HEK293 (cell line): ENCODE measurements around the gene KLHL10.

Experiments
- CTCF ChIA-PET: fragments of 350-600 bp; formaldehyde crosslinking; extraction: SDS; loops from one replicate; lab custom pipeline; 2021; ENCODE audit warnings: antibody characterized with exemption; lab: Yijun Ruan, JAX
- POLR2A ChIA-PET: fragments of 300-600 bp; formaldehyde crosslinking; extraction: SDS; loops from one replicate; lab custom pipeline; 2020; ENCODE audit warnings: antibody characterized with exemption, inconsistent platforms; lab: Yijun Ruan, JAX
- H3K27ac ChIP-seq: fragments of 200-500 bp; sonication (Bioruptor generic); 2 replicates; pipeline ENCODE4 v1.5.1; 2014; ENCODE audit warnings: low read depth, low read length, control low read depth, inconsistent platforms; ENCODE audit errors: extremely low read depth
- H3K36me3 ChIP-seq, 2 experiments: fragments of 200-500 bp in 1 of 2; sonication (Bioruptor generic) in 1 of 2; 1 replicate in 1 of 2; 2 replicates in 1 of 2; pipeline ENCODE4 v1.5.1; 2014 to 2017; ENCODE audit warnings: inconsistent platforms in 2 of 2, low read length in 2 of 2; ENCODE audit not compliant: control insufficient read depth in 2 of 2, insufficient read depth in 1 of 2
- H3K4me1 ChIP-seq: fragments of 200-500 bp; sonication (Bioruptor generic); 2 replicates; pipeline ENCODE4 v1.5.1; 2014; ENCODE audit warnings: mild to moderate bottlenecking, low read length, inconsistent platforms; ENCODE audit not compliant: control insufficient read depth, insufficient read depth
- H3K4me3 ChIP-seq: 2 replicates; pipeline ENCODE4 v1.5.1; 2011; ENCODE audit warnings: low read depth, mild to moderate bottlenecking, control low read depth, low read length, moderate library complexity
- H3K9me3 ChIP-seq: fragments of 200-500 bp; sonication (Bioruptor generic); 2 replicates; pipeline ENCODE4 v1.5.1; 2014; ENCODE audit warnings: low read depth, low read length, inconsistent platforms; ENCODE audit not compliant: control insufficient read depth, insufficient read depth
- BCL11B ChIP-seq: fragments of 450-650 bp; formaldehyde crosslinking; IDR thresholded peaks from 2 replicates; pipeline ENCODE4 v1.5.1; 2016; ENCODE audit warnings: low read depth, missing biosample characterization, missing genetic modification characterization
- KLF10 ChIP-seq: fragments of 450-650 bp; IDR thresholded peaks from 2 replicates; pipeline ENCODE4 v1.5.1; 2018; ENCODE audit warnings: missing biosample characterization, mild to moderate bottlenecking, missing genetic modification characterization
- KLF9 ChIP-seq: fragments of 450-650 bp; formaldehyde crosslinking; IDR thresholded peaks from 2 replicates; pipeline ENCODE4 v1.5.1; 2016; ENCODE audit warnings: missing biosample characterization, missing genetic modification characterization, low read depth
- MEIS1 ChIP-seq: sonication (generic); formaldehyde crosslinking; IDR thresholded peaks from 2 replicates; pipeline ENCODE4 v1.8.1; 2022; ENCODE audit warnings: missing genetic modification reagents, mild to moderate bottlenecking, borderline replicate concordance
- SETDB1 ChIP-seq: IDR thresholded peaks from one replicate; pipeline ENCODE4 v1.6.1; 2017; ENCODE audit warnings: mild to moderate bottlenecking, low read length, moderate library complexity, mixed read lengths; ENCODE audit not compliant: insufficient read length
- SP7 ChIP-seq: fragments of 450-650 bp; formaldehyde crosslinking; IDR thresholded peaks from 2 replicates; pipeline ENCODE4 v1.5.1; 2016; ENCODE audit warnings: missing biosample characterization, missing genetic modification characterization
- ZFP41 ChIP-seq: fragments of 450-650 bp; formaldehyde crosslinking; IDR thresholded peaks from 2 replicates; pipeline ENCODE4 v1.5.1; 2016; ENCODE audit warnings: missing biosample characterization, missing genetic modification characterization, borderline replicate concordance
- ZIC2 ChIP-seq: fragments of 450-650 bp; formaldehyde crosslinking; IDR thresholded peaks from 2 replicates; pipeline ENCODE4 v1.5.1; 2016; ENCODE audit warnings: missing biosample characterization, missing genetic modification characterization
- ZNF138 ChIP-seq: fragments of 450-650 bp; formaldehyde crosslinking; IDR thresholded peaks from 2 replicates; pipeline ENCODE4 v1.5.1; 2016; ENCODE audit warnings: missing biosample characterization, missing genetic modification characterization, borderline replicate concordance
- ZNF184 ChIP-seq: fragments of 450-650 bp; IDR thresholded peaks from 2 replicates; pipeline ENCODE4 v1.5.1; 2018; ENCODE audit warnings: missing biosample characterization, mild to moderate bottlenecking, missing genetic modification characterization
- ZNF19 ChIP-seq: fragments of 450-650 bp; formaldehyde crosslinking; IDR thresholded peaks from 2 replicates; pipeline ENCODE4; 2016; ENCODE audit warnings: missing biosample characterization, missing genetic modification characterization, low read depth
- ZNF48 ChIP-seq: fragments of 450-650 bp; formaldehyde crosslinking; IDR thresholded peaks from 2 replicates; pipeline ENCODE4 v1.5.1; 2016; ENCODE audit warnings: missing biosample characterization, missing genetic modification characterization
- ZNF544 ChIP-seq: fragments of 450-650 bp; formaldehyde crosslinking; IDR thresholded peaks from 2 replicates; pipeline ENCODE4 v1.5.0; 2017; ENCODE audit warnings: missing biosample characterization, missing genetic modification characterization
- ZNF580 ChIP-seq: fragments of 450-650 bp; formaldehyde crosslinking; IDR thresholded peaks from 2 replicates; pipeline ENCODE4 v1.5.1; 2016; ENCODE audit warnings: missing biosample characterization, missing genetic modification characterization
- ZNF585B ChIP-seq: fragments of 450-650 bp; formaldehyde crosslinking; IDR thresholded peaks from 2 replicates; pipeline ENCODE4 v1.5.1; 2016; ENCODE audit warnings: missing biosample characterization, missing genetic modification characterization
- ZNF626 ChIP-seq: fragments of 450-650 bp; sonication (Bioruptor Pico); formaldehyde crosslinking; IDR thresholded peaks from 2 replicates; pipeline ENCODE4 v1.5.1; 2018; ENCODE audit warnings: missing biosample characterization, missing genetic modification characterization, inconsistent platforms
- ZNF658 ChIP-seq: fragments of 450-650 bp; formaldehyde crosslinking; IDR thresholded peaks from 2 replicates; pipeline ENCODE4; 2016; ENCODE audit warnings: missing biosample characterization, missing genetic modification characterization
- ZNF776 ChIP-seq: fragments of 450-650 bp; formaldehyde crosslinking; IDR thresholded peaks from 2 replicates; pipeline ENCODE4 v1.5.0; 2017; ENCODE audit warnings: missing biosample characterization, missing genetic modification characterization, borderline replicate concordance
- ZNF792 ChIP-seq: fragments of 450-650 bp; formaldehyde crosslinking; IDR thresholded peaks from 2 replicates; pipeline ENCODE4 v1.5.1; 2016; ENCODE audit warnings: missing biosample characterization, missing genetic modification characterization
- ZSCAN5A ChIP-seq: fragments of 450-650 bp; formaldehyde crosslinking; IDR thresholded peaks from 2 replicates; pipeline ENCODE4 v1.5.1; 2016; ENCODE audit warnings: missing biosample characterization, missing genetic modification characterization
- TF ChIP-seq, protein P1 (sequence below): fragments of 450-650 bp; formaldehyde crosslinking; IDR thresholded peaks from 2 replicates; pipeline ENCODE4 v1.5.1; 2016; ENCODE audit warnings: missing biosample characterization, missing genetic modification characterization
- TF ChIP-seq, protein P2 (sequence below): fragments of 450-650 bp; formaldehyde crosslinking; IDR thresholded peaks from 2 replicates; pipeline ENCODE4 v1.5.1; 2016; ENCODE audit warnings: missing biosample characterization, missing genetic modification characterization

KLHL10 gene

GRCh38 chr17:41871789-41872188 lies 34.2 kb downstream of the KLHL10 start:
- ChIA-PET POLR2A (no interaction called here), CTCF (interaction anchor here (0.5 kb wide), 1 partner anchor 60 kb away, joined by 3 read pairs; no protein-coding TSS in a partner anchor)
- H3K4me3 ChIP-seq = no peak overlapping the region
- no peaks in the 10 kb centered on the region for H3K9me3 ChIP-seq
- H3K36me3 ChIP-seq = peaks cover 40 to 78% of the 10 kb centered on the region in 2 experiments
- H3K4me1 ChIP-seq = no peaks in the 10 kb centered on the region
- H3K27ac ChIP-seq = no peak overlapping the region
- TF ChIP-seq ZNF544 (no peak), ZIC2 (peak; percentile 55), ZNF19 (tag by site-specific recombination) (no peak)

DNA sequence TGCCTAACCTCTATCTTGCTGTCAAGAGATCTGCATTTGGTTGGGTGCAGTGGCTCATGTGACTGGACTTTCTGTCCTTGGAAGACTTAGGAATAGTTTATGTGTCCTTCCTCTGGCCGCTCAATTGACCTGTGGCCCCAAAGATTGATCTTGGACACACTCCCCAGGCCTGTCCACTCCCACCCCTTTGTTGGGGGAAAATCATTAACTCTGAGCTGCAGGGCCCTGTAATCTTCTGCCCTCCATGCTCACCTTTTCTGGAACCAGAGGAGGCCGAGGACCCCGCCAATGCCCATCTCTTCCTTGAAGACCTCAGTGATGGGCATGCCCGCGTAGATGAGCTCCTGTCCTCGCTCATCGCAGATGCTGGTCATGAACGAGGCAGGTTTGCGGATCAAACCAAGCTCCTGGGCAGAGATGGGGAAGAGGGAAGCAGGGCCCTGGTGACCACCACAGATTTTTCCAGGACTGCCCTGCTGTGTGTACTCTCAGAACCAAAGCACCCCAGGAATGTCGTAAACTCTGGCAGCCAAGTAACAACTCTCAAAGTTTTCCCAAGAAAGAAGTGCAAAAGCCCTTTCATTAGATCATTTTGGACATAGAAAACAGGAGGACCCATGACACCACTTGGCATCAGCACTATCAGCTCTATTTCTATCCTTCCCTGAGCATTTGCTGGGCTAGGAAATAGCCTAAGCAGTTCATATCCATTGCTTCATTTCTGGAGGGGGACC lies 36.1 kb downstream of the KLHL10 start:
- CTCF ChIA-PET = no interaction called here
- Histone ChIP-seq H3K27ac (no peak overlapping the region), H3K9me3 (no peaks in the 10 kb centered on the region), H3K36me3 (peaks cover 41 to 83% of the 10 kb centered on the region in 2 experiments), H3K4me1 (no peaks in the 10 kb centered on the region), H3K4me3 (no peak overlapping the region)
- POLR2A ChIA-PET = interaction anchor here (0.6 to 2.7 kb wide), 2 partner anchors 9 to 106 kb away, joined by 3 to 15 read pairs; partner anchors contain the start of gene KLHL11
- TF ChIP-seq ZNF585B (no peak), ZNF792 (tag by site-specific recombination) (no peak), ZNF184 (tag by site-specific recombination) (no peak), KLF9 (no peak), SP7 (tag by site-specific recombination) (no peak), BCL11B (tag by site-specific recombination) (no peak), ZNF658 (tag by site-specific recombination) (no peak), ZNF626 (tag by site-specific recombination) (no peak), KLF10 (no peak), MEIS1 (no peak), SETDB1 (no peak), ZNF776 (no peak), ZNF48 (no peak), ZNF580 (tag by site-specific recombination) (no peak), ZSCAN5A (no peak), ZNF138 (no peak), ZFP41 (tag by site-specific recombination) (no peak)
- TF ChIP-seq, protein P1, sequence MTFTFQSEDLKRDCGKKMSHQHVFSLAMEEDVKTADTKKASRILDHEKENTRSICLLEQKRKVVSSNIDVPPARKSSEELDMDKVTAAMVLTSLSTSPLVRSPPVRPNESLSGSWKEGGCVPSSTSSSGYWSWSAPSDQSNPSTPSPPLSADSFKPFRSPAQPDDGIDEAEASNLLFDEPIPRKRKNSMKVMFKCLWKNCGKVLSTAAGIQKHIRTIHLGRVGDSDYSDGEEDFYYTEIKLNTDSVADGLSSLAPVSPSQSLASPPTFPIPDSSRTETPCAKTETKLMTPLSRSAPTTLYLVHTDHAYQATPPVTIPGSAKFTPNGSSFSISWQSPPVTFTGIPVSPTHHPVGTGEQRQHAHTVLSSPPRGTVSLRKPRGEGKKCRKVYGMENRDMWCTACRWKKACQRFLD = no peak
- TF ChIP-seq, protein P2, sequence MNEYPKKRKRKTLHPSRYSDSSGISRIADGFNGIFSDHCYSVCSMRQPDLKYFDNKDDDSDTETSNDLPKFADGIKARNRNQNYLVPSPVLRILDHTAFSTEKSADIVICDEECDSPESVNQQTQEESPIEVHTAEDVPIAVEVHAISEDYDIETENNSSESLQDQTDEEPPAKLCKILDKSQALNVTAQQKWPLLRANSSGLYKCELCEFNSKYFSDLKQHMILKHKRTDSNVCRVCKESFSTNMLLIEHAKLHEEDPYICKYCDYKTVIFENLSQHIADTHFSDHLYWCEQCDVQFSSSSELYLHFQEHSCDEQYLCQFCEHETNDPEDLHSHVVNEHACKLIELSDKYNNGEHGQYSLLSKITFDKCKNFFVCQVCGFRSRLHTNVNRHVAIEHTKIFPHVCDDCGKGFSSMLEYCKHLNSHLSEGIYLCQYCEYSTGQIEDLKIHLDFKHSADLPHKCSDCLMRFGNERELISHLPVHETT = no peak
